Psoas muscle (tissue), 8 donors: ENCODE results near the gene CRMP1. TPM values are rescaled to one million over a fixed set of nuclear protein-coding genes. Genes with fewer than 3 reads are reported as not detected.

Source experiments
- ATAC-seq, 4 donors: fragments of 200-7000 bp; cut with Tn5 transposase; one replicate each; pipeline ENCODE4 v1.9.1; 2020; ENCODE audit warnings: moderate library complexity in 3 of 4, mild to moderate bottlenecking in 2 of 4
- DNase-seq, 2 donors: peaks; one replicate each; pipeline ENCODE4 v3.0.0-alpha.2; 2020
- H3K27ac ChIP-seq: fragments of 200-600 bp; one replicate; pipeline ENCODE4 v1.8.0; 2022
- H3K27me3 ChIP-seq, 3 donors: fragments of 200-600 bp in 1 of 3; one replicate each; pipeline versions ENCODE4 v1.6.1 to v1.8.0; 2013 to 2022; ENCODE audit warnings: low read length in 2 of 3, mild to moderate bottlenecking in 2 of 3, moderate library complexity in 1 of 3; ENCODE audit not compliant: insufficient read depth in 3 of 3
- H3K36me3 ChIP-seq, 2 donors: fragments of 200-600 bp in 1 of 2; one replicate each; pipeline versions ENCODE4 v1.6.1 to v1.8.0; 2013 to 2022; ENCODE audit warnings: low read depth in 1 of 2, mild to moderate bottlenecking in 1 of 2, moderate library complexity in 1 of 2; ENCODE audit not compliant: insufficient read depth in 1 of 2
- H3K4me1 ChIP-seq: fragments of 200-600 bp; one replicate; pipeline ENCODE4 v1.8.0; 2022
- H3K4me3 ChIP-seq: fragments of 200-600 bp; one replicate; pipeline ENCODE4 v1.8.0; 2022; ENCODE audit warnings: mild to moderate bottlenecking
- H3K9me3 ChIP-seq: fragments of 200-600 bp; one replicate; pipeline ENCODE4 v1.8.0; 2022
- CTCF ChIP-seq: fragments of 200-600 bp; IDR thresholded peaks from one replicate; pipeline ENCODE4 v1.8.0; 2022; ENCODE audit warnings: antibody characterized with exemption
- WGBS, 3 donors: extraction: QIAGEN DNeasy Blood & Tissue Kit; methylation state at CpG; one replicate each; pipeline versions ENCODE4 v1.1.6 to v1.1.7; 2013; 5-methylcytosine and 5-hydroxymethylcytosine counted together
- intact Hi-C, 2 donors: fragments of 100-400 bp; cut with DNase I; formaldehyde crosslinking; loops; one replicate each; pipeline versions ENCODE4 v1.11.0 to v1.14.2; 2022
- polyA plus RNA-seq, 3 donors: library from polyadenylated mRNA; stranded (reverse); fragments of 200-250 nt; gene quantifications; one replicate each; pipeline ENCODE4 v1.2.3, GENCODE V29; 2013
- total RNA-seq, 4 donors: library from RNA; stranded (reverse); fragmentation: NEBNext Ultra II Directional in 2 of 4; extraction: Animal tissue kit (Norgen Biotek cat#: 25700) in 2 of 4; gene quantifications; one replicate each; pipeline versions ENCODE4 v1.2.1 to v1.2.4, GENCODE V29; 2021 to 2023
- donor health status: healthy with polysubstance abuse.
- donor health status: DM: no; HTN: no; CAD: no; lungs with moderate emphysema.
- donor health status: Bipolar disorder and iron deficiency.
- donor health status: healthy.
- donor health status: DM: yes; HTN: yes; CAD: no.
- donor health status: DM: no; HTN: no; CAD: no.
- donor health status: DM: no; HTN: no; CAD: no.
- donor health status: DM: yes; HTN: yes; CAD: no.

Gene CRMP1
- total and polyA plus RNA-seq, 7 donors = 0.10 to 0.89 (median 0.39) TPM

GRCh38 chr4:5816851-5817375, 76.0 kb downstream of the CRMP1 start:
- Histone ChIP-seq H3K9me3 (no peaks in the 10 kb centered on the region), H3K36me3 (peaks cover 0 to 8% of the 10 kb centered on the region in 2 donors), H3K4me3 (no peak overlapping the region), H3K27me3 (no peaks in the 10 kb centered on the region), H3K4me1 (no peaks in the 10 kb centered on the region), H3K27ac (no peak overlapping the region)
- no peak for TF ChIP-seq CTCF
- ATAC-seq = no peak
- intact Hi-C loops = loop anchor here in 1 of 2 donors (10.0 kb wide), 1 partner anchor 1332 kb away; no protein-coding TSS in a partner anchor
- 86 to 91% (median 91%) methylated on average over 12 of the region's 12 CpGs for WGBS, 3 donors
- no peak for DNase-seq

- H3K4me1 ChIP-seq = no peaks in the 10 kb centered on the region
- ATAC-seq (no peak), DNase-seq (no peak)
- peaks cover 0 to 11% of the 10 kb centered on the region in 2 donors for H3K36me3 ChIP-seq
- H3K4me3 ChIP-seq = no peak overlapping the region
- intact Hi-C loops = loop anchor here in 1 of 2 donors (10.0 kb wide), 1 partner anchor 1331 kb away; no protein-coding TSS in a partner anchor
- no peaks in the 10 kb centered on the region for H3K9me3 ChIP-seq
- 72 to 84% (median 80%) methylated on average over 8 of the region's 8 CpGs for WGBS, 3 donors
- H3K27ac ChIP-seq = no peak overlapping the region
- no peaks in the 10 kb centered on the region for H3K27me3 ChIP-seq
- no peak for TF ChIP-seq CTCF
Observed at GRCh38 chr4:5816101-5816500, 76.8 kb downstream of the CRMP1 start.

- Histone ChIP-seq H3K36me3 (peaks cover 0 to 12% of the 10 kb centered on the region in 2 donors), H3K27me3 (no peaks in the 10 kb centered on the region), H3K4me1 (no peaks in the 10 kb centered on the region), H3K9me3 (no peaks in the 10 kb centered on the region), H3K27ac (no peak overlapping the region), H3K4me3 (no peak overlapping the region)
- WGBS, 3 donors = 77 to 84% (median 78%) methylated on average over 5 of the region's 5 CpGs
- DNase-seq (no peak), ATAC-seq (no peak)
- TF ChIP-seq CTCF = no peak
- intact Hi-C loops = loop anchor here in 1 of 2 donors (10.0 kb wide), 1 partner anchor 1331 kb away; no protein-coding TSS in a partner anchor
Observed at GRCh38 chr4:5815641-5816040, 77.2 kb downstream of the CRMP1 start.

- WGBS, 3 donors = 92 to 95% (median 94%) methylated on average over 6 of the region's 6 CpGs
- no peak for TF ChIP-seq CTCF
- no peak overlapping the region for H3K27ac ChIP-seq
- intact Hi-C loops = loop anchor here (5.0 to 10.0 kb wide), 2 partner anchors 762 to 1330 kb away; partner anchors contain the start of gene STK32B (in 1 of the 2)
- ATAC-seq (no peak), DNase-seq (no peak)
- peaks cover 6% of the 10 kb centered on the region for H3K9me3 ChIP-seq
- peaks cover 0 to 8% of the 10 kb centered on the region in 2 donors for H3K36me3 ChIP-seq
- H3K4me1 ChIP-seq = no peaks in the 10 kb centered on the region
- no peaks in the 10 kb centered on the region for H3K27me3 ChIP-seq
- no peak overlapping the region for H3K4me3 ChIP-seq
Observed at GRCh38 chr4:5814421-5814820, 78.5 kb downstream of the CRMP1 start.

GRCh38 chr4:5813882-5814255, 79.0 kb downstream of the CRMP1 start:
- no peak overlapping the region for H3K27ac ChIP-seq
- no peaks in the 10 kb centered on the region for H3K4me1 ChIP-seq
- no peak for DNase-seq
- H3K9me3 ChIP-seq = peaks cover 6% of the 10 kb centered on the region
- ATAC-seq = no peak
- H3K27me3 ChIP-seq = no peaks in the 10 kb centered on the region
- 85 to 97% (median 93%) methylated on average over 7 of the region's 7 CpGs for WGBS, 3 donors
- TF ChIP-seq CTCF = no peak
- intact Hi-C loops = loop anchor here (5.0 to 10.0 kb wide), 2 partner anchors 762 to 1329 kb away; partner anchors contain the start of gene STK32B (in 1 of the 2)
- no peak overlapping the region for H3K4me3 ChIP-seq
- H3K36me3 ChIP-seq = peaks cover 0 to 8% of the 10 kb centered on the region in 2 donors
